A549 (cell line): ENCODE measurements around the gene RAP1B. TPM values are rescaled to one million over a fixed set of nuclear protein-coding genes. Genes with fewer than 3 reads are reported as not detected.

Experiments used
- ATAC-seq, 2 experiments: fragments of 200-7000 bp in 1 of 2; fragments of >200 bp in 1 of 2; cut with Nextera tagmentation in 1 of 2; cut with Tn5 transposase in 1 of 2; 3 replicates each; pipeline versions ENCODE4 v1.8.0 to v1.9.1; 2018 to 2020; ENCODE audit warnings: mild to moderate bottlenecking in 1 of 2, moderate library complexity in 1 of 2
- CTCF ChIA-PET: fragments of 300-600 bp; sonication (Branson Sonifier 250); formaldehyde crosslinking; extraction: SDS; loops from one replicate; lab custom pipeline; 2021; ENCODE audit warnings: antibody characterized with exemption, inconsistent platforms; lab: Yijun Ruan, JAX
- POLR2A ChIA-PET: fragments of 350-600 bp; formaldehyde crosslinking; extraction: SDS; loops from one replicate; lab custom pipeline; 2021; ENCODE audit warnings: antibody characterized with exemption, inconsistent platforms; lab: Yijun Ruan, JAX
- DNase-seq, 2 experiments: peaks; one replicate each; pipeline versions ENCODE4 v3.0.0 to v3.0.0-alpha.2; 2011 to 2016; ENCODE audit warnings: low read depth in 1 of 2, low spot score in 1 of 2
- FAIRE-seq: peaks from 2 replicates; lab custom pipeline; 2011; peaks lifted over from hg19 to GRCh38; lab: Jason Lieb, UNC
- H3K27ac ChIP-seq, 2 experiments: fragments of >200 bp; sonication (Bioruptor Twin); formaldehyde crosslinking; 3 replicates each; pipeline ENCODE4 v1.5.1; 2016 to 2017
- H3K4me1 ChIP-seq: fragments of >200 bp; sonication (Bioruptor Twin); formaldehyde crosslinking; 3 replicates; pipeline ENCODE4 v1.6.1; 2016
- H3K4me2 ChIP-seq: fragments of >200 bp; sonication (Bioruptor Twin); formaldehyde crosslinking; 3 replicates; pipeline ENCODE4 v1.6.1; 2016
- H3K4me3 ChIP-seq: fragments of >200 bp; sonication (Bioruptor Twin); formaldehyde crosslinking; 3 replicates; pipeline ENCODE4 v1.5.1; 2016
- H3K9me3 ChIP-seq: fragments of >200 bp; sonication (Bioruptor Twin); formaldehyde crosslinking; 3 replicates; pipeline ENCODE4 v1.6.1; 2016
- EHMT2 ChIP-seq: fragments of 200-600 bp; sonication (generic); IDR thresholded peaks from 2 replicates; pipeline ENCODE4 v1.6.1; 2016; ENCODE audit warnings: antibody characterized with exemption, low read depth, mild to moderate bottlenecking, moderate library complexity
- EP300 ChIP-seq, 2 experiments: fragments of >200 bp; sonication (Bioruptor Twin); formaldehyde crosslinking; IDR thresholded peaks; 2 replicates in 1 of 2; 3 replicates in 1 of 2; pipeline ENCODE4 v1.6.1; 2016 to 2017
- ESRRA ChIP-seq: fragments of 150-350 bp; IDR thresholded peaks from 2 replicates; pipeline ENCODE4 v1.6.1; 2014; ENCODE audit warnings: mild to moderate bottlenecking, low read length, borderline replicate concordance
- FOSL2 ChIP-seq, 2 experiments: fragments of 450-650 bp in 1 of 2; fragments of >200 bp in 1 of 2; sonication (Bioruptor Twin) in 1 of 2; formaldehyde crosslinking; IDR thresholded peaks; 2 replicates each; pipeline versions ENCODE4 v1.5.0 to v1.6.1; 2016 to 2020; ENCODE audit warnings: mild to moderate bottlenecking in 1 of 2, moderate library complexity in 1 of 2
- GATA3 ChIP-seq: IDR thresholded peaks from 2 replicates; pipeline ENCODE4 v1.6.1; 2012; ENCODE audit warnings: borderline replicate concordance
- HEYL ChIP-seq: fragments of 250-450 bp; sonication (Bioruptor Pico); IDR thresholded peaks from 2 replicates; pipeline ENCODE4 v1.8.0; 2021; ENCODE audit warnings: mild to moderate bottlenecking, moderate library complexity
- HOXA7 ChIP-seq: fragments of 250-450 bp; sonication (Bioruptor Pico); IDR thresholded peaks from 2 replicates; pipeline ENCODE4 v1.5.0; 2020; ENCODE audit warnings: mild to moderate bottlenecking, moderate library complexity
- HOXB5 ChIP-seq: fragments of 250-450 bp; sonication (Bioruptor Pico); IDR thresholded peaks from 2 replicates; pipeline ENCODE4 v1.5.0; 2020; ENCODE audit warnings: mild to moderate bottlenecking, moderate library complexity
- JUNB ChIP-seq: fragments of >200 bp; sonication (Bioruptor Twin); formaldehyde crosslinking; IDR thresholded peaks from 2 replicates; pipeline ENCODE4 v1.6.1; 2016
- KDM1A ChIP-seq: fragments of 200-600 bp; sonication (generic); IDR thresholded peaks from 2 replicates; pipeline ENCODE4 v1.6.1; 2016; ENCODE audit warnings: low read depth, mild to moderate bottlenecking
- MAZ ChIP-seq: fragments of 150-350 bp; IDR thresholded peaks from 2 replicates; pipeline ENCODE4 v1.6.1; 2014; ENCODE audit warnings: antibody characterized with exemption, low read depth, low read length, borderline replicate concordance
- MYC ChIP-seq: IDR thresholded peaks from 2 replicates; pipeline ENCODE4 v1.6.1; 2012; ENCODE audit warnings: mild to moderate bottlenecking, inconsistent platforms, low read length, improper control_type of control experiment, borderline replicate concordance
- NPAS2 ChIP-seq: fragments of 250-450 bp; sonication (Bioruptor Pico); IDR thresholded peaks from 2 replicates; pipeline ENCODE4 v1.8.0; 2022; ENCODE audit warnings: mild to moderate bottlenecking, moderate library complexity, borderline replicate concordance
- NR3C1 ChIP-seq: fragments of >200 bp; sonication (Bioruptor Twin); formaldehyde crosslinking; IDR thresholded peaks from 3 replicates; pipeline ENCODE4 v1.6.1; 2017
- PBX3 ChIP-seq: IDR thresholded peaks from 2 replicates; pipeline ENCODE4 v1.6.1; 2012
- POLR2AphosphoS2 ChIP-seq: conservative IDR thresholded peaks from 2 replicates; pipeline ENCODE4 v1.6.1; 2012; ENCODE audit warnings: low read length, improper control_type of control experiment, inconsistent platforms
- RARB ChIP-seq: fragments of 250-450 bp; sonication (Bioruptor Pico); IDR thresholded peaks from 2 replicates; pipeline ENCODE4 v1.8.0; 2021; ENCODE audit warnings: mild to moderate bottlenecking, moderate library complexity
- RFX5 ChIP-seq: fragments of 450-650 bp; IDR thresholded peaks from 2 replicates; pipeline ENCODE4 v1.7.1; 2014; ENCODE audit warnings: antibody characterized with exemption, mild to moderate bottlenecking, moderate library complexity
- RNF2 ChIP-seq: fragments of 200-600 bp; sonication (generic); IDR thresholded peaks from 2 replicates; pipeline ENCODE4 v1.6.1; 2016; ENCODE audit warnings: low read depth, mild to moderate bottlenecking, antibody characterized with exemption, moderate library complexity, borderline replicate concordance
- ZNF302 ChIP-seq: fragments of 250-450 bp; sonication (Bioruptor Pico); IDR thresholded peaks from 2 replicates; pipeline ENCODE4 v1.9.0; 2021; ENCODE audit warnings: inconsistent platforms, mild to moderate bottlenecking, moderate library complexity
- WGBS: methylation state at CpG from one replicate; pipeline ENCODE4 v1.1.6; 2017; ENCODE audit errors: missing lambda C conversion rate; 5-methylcytosine and 5-hydroxymethylcytosine counted together
- polyA plus RNA-seq, 4 experiments: library from polyadenylated mRNA; depleted of rRNA in 3 of 4; stranded (reverse); fragments of >200 nt; fragmentation: RNase III in 1 of 4; extraction: RNeasy Plus Mini Kit Qiagen cat#74134 plus additional on column Dnase treatment in 1 of 4; gene quantifications; 2 replicates in 3 of 4; 3 replicates in 1 of 4; pipeline ENCODE4 v1.2.3, GENCODE V29; 2011 to 2017
- TF ChIP-seq, protein P1 (sequence below): fragments of >200 bp; sonication (Bioruptor Twin); formaldehyde crosslinking; IDR thresholded peaks from 2 replicates; pipeline ENCODE4 v1.6.1; 2016
- TF ChIP-seq, protein P2 (sequence below): fragments of 450-650 bp; IDR thresholded peaks from 2 replicates; pipeline ENCODE4 v1.6.1; 2014; ENCODE audit warnings: antibody characterized with exemption

The RAP1B gene
- polyA plus RNA-seq, 2 of the 4 experiments (the other 2 are of a cell fraction) = 196 to 305 TPM

DNA sequence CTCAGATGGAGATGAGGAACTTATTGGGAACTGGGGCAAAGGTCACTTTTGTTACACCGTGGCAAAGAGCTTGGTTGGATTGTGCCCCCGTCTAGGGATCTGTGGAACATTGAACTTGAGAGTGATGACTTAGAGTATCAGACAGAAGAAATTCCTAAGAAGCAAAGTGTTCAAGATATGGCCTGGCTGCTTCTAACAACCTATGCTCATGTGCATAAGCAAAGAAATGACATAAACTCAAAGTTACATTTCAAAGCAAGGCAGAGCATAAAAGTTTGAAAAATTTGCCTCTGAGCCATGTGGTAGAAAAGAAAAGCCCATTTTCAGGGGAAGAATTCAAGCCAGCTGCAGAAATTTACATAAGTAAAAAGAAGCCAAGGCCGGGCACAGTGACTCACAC is 21.5 kb upstream of the RAP1B start:
- 43% methylated on average over 3 of the region's 3 CpGs for WGBS

DNA sequence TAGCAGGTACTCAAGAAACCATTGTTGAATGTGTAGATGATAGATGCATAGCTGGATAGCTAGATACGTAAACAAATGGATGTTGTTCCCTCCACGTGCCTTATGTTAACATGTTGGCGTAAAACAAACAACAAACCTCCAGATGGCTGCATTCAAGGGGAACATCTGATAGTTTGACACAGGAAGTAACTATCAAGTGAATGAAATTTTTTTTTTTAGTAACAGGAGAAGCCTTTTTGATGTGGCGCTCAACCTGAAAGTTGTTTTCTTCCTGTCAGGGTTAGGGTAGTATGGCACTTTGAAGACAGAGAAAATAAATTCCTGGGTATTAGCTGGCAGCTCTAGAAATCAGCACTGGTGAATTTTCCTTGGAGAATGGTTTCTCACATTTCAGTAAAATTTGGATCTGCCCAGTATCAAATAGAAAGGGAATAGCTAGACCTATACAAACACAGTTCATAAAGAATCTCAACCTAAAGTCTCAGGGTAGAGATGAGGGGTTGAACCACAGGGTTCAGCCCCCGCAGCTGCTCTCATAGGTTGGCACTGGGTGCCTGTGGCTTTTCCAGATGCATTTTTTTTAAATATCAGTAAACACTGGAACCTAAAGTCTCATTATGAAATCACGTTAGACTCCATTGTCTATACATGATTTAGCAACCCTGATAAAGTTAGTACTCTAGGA is 18.8 kb upstream of the RAP1B start:
- ChIA-PET CTCF (interaction anchor here (0.6 kb wide), 1 partner anchor 125 kb away, joined by 3 read pairs; no protein-coding TSS in a partner anchor), POLR2A (interaction anchor here (0.6 kb wide), 1 partner anchor 285 kb away, joined by 4 read pairs; no protein-coding TSS in a partner anchor)
- TF ChIP-seq, protein P1, sequence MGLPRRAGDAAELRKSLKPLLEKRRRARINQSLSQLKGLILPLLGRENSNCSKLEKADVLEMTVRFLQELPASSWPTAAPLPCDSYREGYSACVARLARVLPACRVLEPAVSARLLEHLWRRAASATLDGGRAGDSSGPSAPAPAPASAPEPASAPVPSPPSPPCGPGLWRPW = no peak
- no peak for TF ChIP-seq KDM1A
- TF ChIP-seq PBX3 = no peak
- no peak for TF ChIP-seq JUNB
- no peak for TF ChIP-seq GATA3
- FAIRE-seq = no peak
- H3K4me1 ChIP-seq = no peaks in the 10 kb centered on the region
- no peak for ATAC-seq
- H3K27ac ChIP-seq = no peak overlapping the region
- no peak overlapping the region for H3K4me3 ChIP-seq
- no peak for DNase-seq
- H3K4me2 ChIP-seq = no peak overlapping the region
- H3K9me3 ChIP-seq = peaks cover 12% of the 10 kb centered on the region; the same call in 1 of the 3 replicates
- 61% methylated on average over 6 of the region's 6 CpGs for WGBS

More for the DNA sequence above, 21.5 kb upstream of the RAP1B start:
- Histone ChIP-seq H3K27ac (no peak overlapping the region), H3K4me1 (no peaks in the 10 kb centered on the region), H3K9me3 (peaks cover 12% of the 10 kb centered on the region; the same call in 1 of the 3 replicates), H3K4me2 (no peak overlapping the region), H3K4me3 (no peak overlapping the region)
- DNase-seq = no peak
- ChIA-PET CTCF (interaction anchor here (1.5 kb wide), 1 partner anchor 40 kb away, joined by 3 read pairs; no protein-coding TSS in a partner anchor), POLR2A (no interaction called here)
- no peak for ATAC-seq
- TF ChIP-seq RFX5 (no peak), ESRRA (no peak), EP300 (IDR thresholded peaks at IDR 0.05) (no peak)
- no peak for FAIRE-seq

DNA sequence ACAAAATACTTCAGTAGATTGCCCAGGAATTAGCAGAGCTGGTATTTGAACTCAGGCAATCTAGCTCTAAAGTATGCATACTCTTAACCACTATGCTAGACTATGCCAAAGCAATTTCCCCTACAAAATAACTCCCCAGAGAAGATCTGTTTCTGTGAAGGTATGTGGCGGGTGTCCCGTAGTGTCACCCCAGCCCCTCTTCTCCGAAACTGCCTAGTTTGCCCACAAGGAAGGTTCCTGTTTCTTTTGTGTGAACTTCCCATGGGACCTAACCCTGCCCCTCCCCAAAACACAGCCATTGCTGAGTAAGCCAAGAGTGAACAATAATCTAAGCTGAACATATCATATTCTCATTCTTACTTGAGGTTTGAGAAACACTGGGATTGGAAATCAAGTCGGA is 15.5 kb upstream of the RAP1B start:
- TF ChIP-seq, protein P2, sequence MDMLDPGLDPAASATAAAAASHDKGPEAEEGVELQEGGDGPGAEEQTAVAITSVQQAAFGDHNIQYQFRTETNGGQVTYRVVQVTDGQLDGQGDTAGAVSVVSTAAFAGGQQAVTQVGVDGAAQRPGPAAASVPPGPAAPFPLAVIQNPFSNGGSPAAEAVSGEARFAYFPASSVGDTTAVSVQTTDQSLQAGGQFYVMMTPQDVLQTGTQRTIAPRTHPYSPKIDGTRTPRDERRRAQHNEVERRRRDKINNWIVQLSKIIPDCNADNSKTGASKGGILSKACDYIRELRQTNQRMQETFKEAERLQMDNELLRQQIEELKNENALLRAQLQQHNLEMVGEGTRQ = no peak
- TF ChIP-seq RARB (CRISPR knock-in tag) = no peak
- TF ChIP-seq, all 56 proteins: peak for 0
- 90% methylated on average over 4 of the region's 4 CpGs for WGBS
- Histone ChIP-seq H3K4me3 (no peak overlapping the region), H3K4me1 (no peaks in the 10 kb centered on the region), H3K27ac (no peak overlapping the region), H3K4me2 (no peak overlapping the region), H3K9me3 (peaks cover 12% of the 10 kb centered on the region; the same call in 1 of the 3 replicates)
- no peak for FAIRE-seq
- CTCF ChIA-PET = interaction anchor here (0.6 to 1.1 kb wide), 2 partner anchors 15 to 99 kb away, joined by 3 read pairs; no protein-coding TSS in a partner anchor
- no peak for ATAC-seq
- DNase-seq = no peak
- POLR2A ChIA-PET = interaction anchor here (0.6 kb wide), 1 partner anchor 13 kb away, joined by 3 read pairs; no protein-coding TSS in a partner anchor

GRCh38 chr12:68601767-68602166 is 8.9 kb upstream of the RAP1B start:
- FAIRE-seq = no peak
- Histone ChIP-seq H3K4me2 (no peak overlapping the region), H3K4me1 (no peaks in the 10 kb centered on the region), H3K27ac (no peak overlapping the region), H3K9me3 (no peaks in the 10 kb centered on the region), H3K4me3 (no peak overlapping the region)
- no peak for DNase-seq
- 29% methylated on average over 1 of the region's 1 CpG for WGBS
- ATAC-seq = no peak
- CTCF ChIA-PET = no interaction called here
- POLR2A ChIA-PET = no interaction called here
- TF ChIP-seq MAZ (no peak), RNF2 (no peak), EHMT2 (no peak), NPAS2 (CRISPR knock-in tag) (no peak), MYC (no peak), EP300 (IDR thresholded peaks at IDR 0.05) (no peak), HEYL (no peak), ZNF302 (CRISPR knock-in tag) (no peak), PBX3 (no peak), FOSL2 (IDR thresholded peaks at IDR 0.05) (no peak), FOSL2 (CRISPR knock-in tag; IDR thresholded peaks at IDR 0.05) (no peak), POLR2AphosphoS2 (no peak), NR3C1 (no peak), HOXB5 (no peak), HOXA7 (CRISPR knock-in tag) (no peak)
